ENCODE data around the gene ATP8B3. TPM values are rescaled to one million over a fixed set of nuclear protein-coding genes. Genes with fewer than 3 reads are reported as not detected.

The ATP8B3 gene
- total RNA-seq, 1 donor from 2014 or later: 0.64 TPM

- intact Hi-C loops (cut with DNase I): loop anchor here (10.0 kb wide), 1 partner anchor 225 kb away; no protein-coding TSS in a partner anchor
- no peak overlapping the region for H3K27ac ChIP-seq
Measured at GRCh38 chr19:1769645-1769985, 42.5 kb downstream of the ATP8B3 start.

GRCh38 chr19:1768918-1769644 is 43.0 kb downstream of the ATP8B3 start:
- Histone ChIP-seq H3K36me3 (no peaks in the 10 kb centered on the region), H3K4me3 (no peak overlapping the region), H3K4me1 (peaks cover 2% of the 10 kb centered on the region), H3K27me3 (peaks cover 74% of the 10 kb centered on the region), H3K27ac (no peak overlapping the region), H3K9me3 (peaks cover 11% of the 10 kb centered on the region)
- ATAC-seq: no peak
- no peak for TF ChIP-seq CTCF (IDR thresholded peaks at IDR 0.05)
- intact Hi-C loops (cut with DNase I): loop anchor here (10.0 kb wide), 1 partner anchor 224 kb away; no protein-coding TSS in a partner anchor
- no peak for DNase-seq

More at GRCh38 chr19:1769645-1769985, 42.5 kb downstream of the ATP8B3 start:
- Histone ChIP-seq H3K9me3 (peaks cover 11% of the 10 kb centered on the region), H3K4me3 (no peak overlapping the region), H3K27me3 (peaks cover 74% of the 10 kb centered on the region), H3K4me1 (peaks cover 2% of the 10 kb centered on the region), H3K36me3 (no peaks in the 10 kb centered on the region)
- no peak for ATAC-seq
- no peak for TF ChIP-seq CTCF (IDR thresholded peaks at IDR 0.05)
- no peak for DNase-seq

- Histone ChIP-seq H3K27me3 (peaks cover 74% of the 10 kb centered on the region), H3K9me3 (peaks cover 11% of the 10 kb centered on the region), H3K4me1 (peaks cover 2% of the 10 kb centered on the region), H3K27ac (no peak overlapping the region), H3K36me3 (no peaks in the 10 kb centered on the region), H3K4me3 (no peak overlapping the region)
- DNase-seq (no peak), ATAC-seq (peak; percentile 12)
- TF ChIP-seq CTCF (IDR thresholded peaks at IDR 0.05): no peak
- intact Hi-C loops (cut with DNase I): loop anchor here (10.0 kb wide), 1 partner anchor 223 kb away; no protein-coding TSS in a partner anchor
Measured at GRCh38 chr19:1768248-1768647, 43.8 kb downstream of the ATP8B3 start.

- intact Hi-C loops (cut with DNase I): loop anchor here (10.0 kb wide), 1 partner anchor 223 kb away; no protein-coding TSS in a partner anchor
- H3K4me1 ChIP-seq: peaks cover 2% of the 10 kb centered on the region
- ATAC-seq (peak; percentile 81), DNase-seq (no peak)
- peaks cover 11% of the 10 kb centered on the region for H3K9me3 ChIP-seq
- no peak overlapping the region for H3K4me3 ChIP-seq
- peak; percentile 91 for TF ChIP-seq CTCF (IDR thresholded peaks at IDR 0.05)
- peaks cover 82% of the 10 kb centered on the region for H3K27me3 ChIP-seq
- no peaks in the 10 kb centered on the region for H3K36me3 ChIP-seq
- H3K27ac ChIP-seq: no peak overlapping the region
Measured at GRCh38 chr19:1767464-1767933, 44.6 kb downstream of the ATP8B3 start.

- H3K27me3 ChIP-seq: peaks cover 83% of the 10 kb centered on the region
- intact Hi-C loops (cut with DNase I): loop anchor here (10.0 kb wide), 1 partner anchor 222 kb away; no protein-coding TSS in a partner anchor
- no peak for ATAC-seq
- no peak overlapping the region for H3K27ac ChIP-seq
- no peak overlapping the region for H3K4me3 ChIP-seq
- no peak for TF ChIP-seq CTCF (IDR thresholded peaks at IDR 0.05)
- H3K9me3 ChIP-seq: peaks cover 11% of the 10 kb centered on the region
- H3K36me3 ChIP-seq: no peaks in the 10 kb centered on the region
- H3K4me1 ChIP-seq: peaks cover 2% of the 10 kb centered on the region
- no peak for DNase-seq
Measured at GRCh38 chr19:1766800-1767352, 45.2 kb downstream of the ATP8B3 start.

Data from upper lobe of right lung (tissue), 1 donor.